H9 (cell line): ENCODE data around the gene CNDP1. TPM values are rescaled to one million over a fixed set of nuclear protein-coding genes. Genes with fewer than 3 reads are reported as not detected.
"Not testable (repeated sequence)": the region's sequence is repeated elsewhere in the genome, so short reads cannot be mapped to it uniquely, and the experiment has no call there.

ENCODE experiments used
- DNase-seq: peaks from one replicate; pipeline ENCODE4 v3.0.0-alpha.2; 2017
- H2AFZ ChIP-seq: one replicate; pipeline ENCODE4 v1.6.1; 2013; ENCODE audit warnings: mild to moderate bottlenecking, low read length, control low read depth, moderate library complexity
- H2AK5ac ChIP-seq: 2 replicates; pipeline ENCODE4 v1.6.1; 2013; ENCODE audit warnings: low read length, control low read depth, mixed read lengths; ENCODE audit not compliant: insufficient read length
- H2BK120ac ChIP-seq: one replicate; pipeline ENCODE4 v1.6.1; 2013; ENCODE audit warnings: low read depth, mild to moderate bottlenecking, low read length, control low read depth, inconsistent platforms; ENCODE audit not compliant: poor library complexity, severe bottlenecking
- H2BK12ac ChIP-seq: 2 replicates; pipeline ENCODE4 v1.6.1; 2013; ENCODE audit warnings: low read length, control low read depth, mixed read lengths, low read depth; ENCODE audit not compliant: insufficient read length
- H2BK15ac ChIP-seq: 2 replicates; pipeline ENCODE4 v1.6.1; 2013; ENCODE audit warnings: low read depth, low read length, control low read depth
- H2BK20ac ChIP-seq: one replicate; pipeline ENCODE4 v1.6.1; 2013; ENCODE audit warnings: low read depth, mild to moderate bottlenecking, low read length, control low read depth, inconsistent platforms; ENCODE audit not compliant: poor library complexity, severe bottlenecking
- H2BK5ac ChIP-seq: 2 replicates; pipeline ENCODE4 v1.6.1; 2013; ENCODE audit warnings: low read length, control low read depth, mixed read lengths; ENCODE audit not compliant: insufficient read length
- H3K14ac ChIP-seq: 2 replicates; pipeline ENCODE4 v1.6.1; 2013; ENCODE audit warnings: low read length, control low read depth; ENCODE audit not compliant: insufficient read depth
- H3K18ac ChIP-seq: 2 replicates; pipeline ENCODE4 v1.6.1; 2013; ENCODE audit warnings: low read depth, mild to moderate bottlenecking, mixed read lengths, low read length, control low read depth; ENCODE audit not compliant: insufficient read length
- H3K23ac ChIP-seq: 2 replicates; pipeline ENCODE4 v1.6.1; 2013; ENCODE audit warnings: low read length, control low read depth, mixed read lengths, low read depth; ENCODE audit not compliant: insufficient read length
- H3K23me2 ChIP-seq: 2 replicates; pipeline ENCODE4 v1.6.1; 2013; ENCODE audit warnings: low read depth, mild to moderate bottlenecking, mixed read lengths, low read length, control low read depth; ENCODE audit not compliant: insufficient read length, poor library complexity, severe bottlenecking
- H3K27ac ChIP-seq: 2 replicates; pipeline ENCODE4 v1.5.1; 2013; ENCODE audit warnings: low read length, control low read depth, mixed read lengths, low read depth; ENCODE audit not compliant: insufficient read length
- H3K27me3 ChIP-seq: 2 replicates; pipeline ENCODE4 v1.6.1; 2013; ENCODE audit warnings: low read length, control low read depth, inconsistent platforms; ENCODE audit not compliant: insufficient read depth
- H3K4ac ChIP-seq: 2 replicates; pipeline ENCODE4 v1.6.1; 2013; ENCODE audit warnings: low read depth, mild to moderate bottlenecking, control low read depth, inconsistent platforms, low read length, moderate library complexity
- H3K4me1 ChIP-seq: 2 replicates; pipeline ENCODE4 v1.6.1; 2013; ENCODE audit warnings: low read length, control low read depth, inconsistent platforms; ENCODE audit not compliant: insufficient read depth
- H3K4me2 ChIP-seq: 2 replicates; pipeline ENCODE4 v1.6.1; 2013; ENCODE audit warnings: low read length, control low read depth, mixed read lengths; ENCODE audit not compliant: insufficient read length, insufficient read depth
- H3K56ac ChIP-seq: 2 replicates; pipeline ENCODE4 v1.6.1; 2013; ENCODE audit warnings: low read depth, mild to moderate bottlenecking, mixed read lengths, low read length, control low read depth; ENCODE audit not compliant: insufficient read length
- H3K79me1 ChIP-seq: 2 replicates; pipeline ENCODE4 v1.6.1; 2013; ENCODE audit warnings: low read depth, mild to moderate bottlenecking, moderate library complexity, low read length, control low read depth, inconsistent platforms; ENCODE audit not compliant: insufficient read depth, poor library complexity, severe bottlenecking
- H3K79me2 ChIP-seq: 2 replicates; pipeline ENCODE4 v1.6.1; 2013; ENCODE audit warnings: low read length, control low read depth, inconsistent platforms; ENCODE audit not compliant: insufficient read depth
- H3K9ac ChIP-seq: 2 replicates; pipeline ENCODE4 v1.6.1; 2013; ENCODE audit warnings: low read length, control low read depth, mixed read lengths; ENCODE audit not compliant: insufficient read length; ENCODE audit errors: extremely low read depth
- H3K9me3 ChIP-seq: one replicate; pipeline ENCODE4 v1.6.1; 2013; ENCODE audit warnings: low read depth, low read length, inconsistent platforms; ENCODE audit not compliant: control insufficient read depth
- H3T11ph ChIP-seq: one replicate; pipeline ENCODE4 v1.6.1; 2013; ENCODE audit warnings: mild to moderate bottlenecking, low read length, control low read depth, inconsistent platforms
- H4K20me1 ChIP-seq: one replicate; pipeline ENCODE4 v1.6.1; 2013; ENCODE audit not compliant: control insufficient read depth, insufficient read length, insufficient read depth
- H4K5ac ChIP-seq: 2 replicates; pipeline ENCODE4 v1.6.1; 2013; ENCODE audit warnings: low read depth, mild to moderate bottlenecking, mixed read lengths, low read length, control low read depth; ENCODE audit not compliant: insufficient read length
- H4K8ac ChIP-seq: replicated peaks from 2 replicates; pipeline ENCODE4 v1.6.1; 2013; ENCODE audit warnings: low read length, control low read depth, mixed read lengths, low read depth; ENCODE audit not compliant: insufficient read length
- H4K91ac ChIP-seq: 2 replicates; pipeline ENCODE4 v1.6.1; 2013; ENCODE audit warnings: low read depth, mild to moderate bottlenecking, moderate library complexity, mixed read lengths, low read length, control low read depth; ENCODE audit not compliant: insufficient read length
- H3K27ac Mint-ChIP-seq, 3 experiments: 2 replicates in 2 of 3; 3 replicates in 1 of 3; pipeline ENCODE4 v1.8.0; 2020 to 2021; ENCODE audit warnings: mixed read lengths in 3 of 3, mild to moderate bottlenecking in 1 of 3, moderate library complexity in 1 of 3
- H3K27me3 Mint-ChIP-seq: 2 replicates; pipeline ENCODE4 v1.8.0; 2021; ENCODE audit warnings: low read depth, mild to moderate bottlenecking, moderate library complexity, mixed read lengths
- H3K36me3 Mint-ChIP-seq, 3 experiments: 2 replicates in 2 of 3; 3 replicates in 1 of 3; pipeline ENCODE4 v1.8.0; 2020 to 2021; ENCODE audit warnings: low read depth in 3 of 3, mixed read lengths in 3 of 3; ENCODE audit not compliant: insufficient read depth in 1 of 3
- H3K4me1 Mint-ChIP-seq, 2 experiments: 2 replicates each; pipeline ENCODE4 v1.8.0; 2020; ENCODE audit warnings: mixed read lengths in 2 of 2
- H3K4me3 Mint-ChIP-seq, 2 experiments: 2 replicates in 1 of 2; 3 replicates in 1 of 2; pipeline ENCODE4 v1.8.0; 2020 to 2021; ENCODE audit warnings: mild to moderate bottlenecking in 2 of 2, mixed read lengths in 2 of 2, moderate library complexity in 1 of 2
- H3K9me3 Mint-ChIP-seq, 2 experiments: 2 replicates in 1 of 2; 3 replicates in 1 of 2; pipeline ENCODE4 v1.8.0; 2020; ENCODE audit warnings: mild to moderate bottlenecking in 2 of 2, mixed read lengths in 2 of 2, moderate library complexity in 1 of 2
- CTCF ChIP-seq: fragments of 200-600 bp; sonication (generic); conservative IDR thresholded peaks from 3 replicates; pipeline ENCODE4 v1.8.0; 2021; ENCODE audit warnings: antibody characterized with exemption, mild to moderate bottlenecking
- WGBS: extraction: QIAGEN DNeasy Blood & Tissue Kit; methylation state at CpG from one replicate; pipeline ENCODE4 v1.1.7; 2013; ENCODE audit warnings: missing lambda C conversion rate, low lambda C conversion rate, mixed read lengths; ENCODE audit not compliant: insufficient read length; ENCODE audit errors: extremely low coverage; 5-methylcytosine and 5-hydroxymethylcytosine counted together
- total RNA-seq: library from RNA; stranded (reverse); gene quantifications from 2 replicates; pipeline ENCODE4 v1.2.1, GENCODE V29; 2021

The CNDP1 gene
- total RNA-seq, 1 experiment from 2014 or later, result not detected

GRCh38 chr18:74524097-74524496 is 10.2 kb upstream of the CNDP1 start:
- H3K56ac ChIP-seq, result no peak overlapping the region
- no peak overlapping the region for H3K18ac ChIP-seq
- no peak overlapping the region for H3K23ac ChIP-seq
- no peak overlapping the region for H2AFZ ChIP-seq
- no peak overlapping the region for H2BK5ac ChIP-seq
- H3K27me3 Mint-ChIP-seq, result peaks cover 5% of the 10 kb centered on the region
- no peak overlapping the region for H3K9ac ChIP-seq
- no peak overlapping the region for H3K27ac Mint-ChIP-seq
- no peaks in the 10 kb centered on the region for H3K4me1 ChIP-seq
- H4K5ac ChIP-seq, result no peak overlapping the region
- WGBS, result no CpG with 5 or more reads among the region's 5 CpGs
- no peak overlapping the region for H2BK120ac ChIP-seq
- H2BK12ac ChIP-seq, result no peak overlapping the region
- no peaks in the 10 kb centered on the region for H3K79me2 ChIP-seq
- peaks cover 0 to 5% of the 10 kb centered on the region in 2 experiments; a peak in 1 of 4 replicates for H3K4me1 Mint-ChIP-seq
- H4K20me1 ChIP-seq, result no peaks in the 10 kb centered on the region
- H4K91ac ChIP-seq, result no peak overlapping the region
- H4K8ac ChIP-seq, result no peak overlapping the region
- peaks cover 5 to 19% of the 10 kb centered on the region in 2 experiments; a peak in 4 of 5 replicates for H3K9me3 Mint-ChIP-seq
- no peak overlapping the region for H3K27ac ChIP-seq
- no peak overlapping the region for H2BK15ac ChIP-seq
- H3K4ac ChIP-seq, result no peak overlapping the region
- H3K36me3 Mint-ChIP-seq, result peaks cover 39 to 45% (median 45%) of the 10 kb centered on the region in 3 experiments
- H3K9me3 ChIP-seq, result no peaks in the 10 kb centered on the region
- DNase-seq, result peak; percentile 10
- H2BK20ac ChIP-seq, result no peak overlapping the region
- H3K79me1 ChIP-seq, result no peaks in the 10 kb centered on the region
- no peak overlapping the region for H3T11ph ChIP-seq
- H3K14ac ChIP-seq, result no peak overlapping the region
- no peaks in the 10 kb centered on the region for H3K27me3 ChIP-seq
- TF ChIP-seq CTCF, result no peak
- H3K23me2 ChIP-seq, result no peaks in the 10 kb centered on the region
- H3K4me2 ChIP-seq, result no peak overlapping the region
- H3K4me3 Mint-ChIP-seq, result no peak overlapping the region
- no peak overlapping the region for H2AK5ac ChIP-seq

GRCh38 chr18:74524915-74525314 is 9.4 kb upstream of the CNDP1 start:
- H3K4ac ChIP-seq, H3K23ac ChIP-seq, H3K9me3 ChIP-seq, H3K4me1 ChIP-seq, DNase-seq, H2BK5ac ChIP-seq, H2BK12ac ChIP-seq, H2BK120ac ChIP-seq, H3K23me2 ChIP-seq, H2BK20ac ChIP-seq, H3K9ac ChIP-seq, H2AFZ ChIP-seq, H2AK5ac ChIP-seq, H4K5ac ChIP-seq, H3K27me3 Mint-ChIP-seq, H4K91ac ChIP-seq, H3K4me2 ChIP-seq, H2BK15ac ChIP-seq, H4K20me1 ChIP-seq, H3K18ac ChIP-seq, H3K14ac ChIP-seq, H3K27ac ChIP-seq, H3K56ac ChIP-seq, H3T11ph ChIP-seq, H3K27me3 ChIP-seq, H3K4me1 Mint-ChIP-seq, H3K27ac Mint-ChIP-seq, H3K4me3 Mint-ChIP-seq, H3K79me2 ChIP-seq, H3K79me1 ChIP-seq, H4K8ac ChIP-seq: not testable (repeated sequence)
- H3K9me3 Mint-ChIP-seq, result peaks cover 5 to 19% of the 10 kb centered on the region in 2 experiments; a peak in 4 of 5 replicates
- peaks cover 31 to 37% (median 37%) of the 10 kb centered on the region in 3 experiments for H3K36me3 Mint-ChIP-seq
- WGBS, result no CpG with 5 or more reads among the region's 7 CpGs
